ENCODE measurements around the gene LRRC75B. TPM values are rescaled to one million over a fixed set of nuclear protein-coding genes. Genes with fewer than 3 reads are reported as not detected.
"Not testable (repeated sequence)": the region's sequence is repeated elsewhere in the genome, so short reads cannot be mapped to it uniquely, and the experiment has no call there.

LRRC75B gene
- total RNA-seq, 1 experiment from 2014 or later, result 20.5 TPM

GRCh38 chr22:24608327-24608726 is 15.5 kb upstream of the LRRC75B start:
- not testable (repeated sequence) for H3K27me3 ChIP-seq (ENCODE audit: control insufficient read depth, insufficient read depth, low read length); H3K36me3 ChIP-seq (replicated peaks; ENCODE audit: control insufficient read depth, insufficient read depth, low read length); H3K4me3 ChIP-seq (ENCODE audit: insufficient read depth, low read depth, low read length); DNase-seq

- not testable (repeated sequence) for H3K4me3 ChIP-seq (ENCODE audit: insufficient read depth, low read depth, low read length); DNase-seq; H3K36me3 ChIP-seq (replicated peaks; ENCODE audit: control insufficient read depth, insufficient read depth, low read length); H3K27me3 ChIP-seq (ENCODE audit: control insufficient read depth, insufficient read depth, low read length)
These were observed 14.6 kb upstream of the LRRC75B start for GRCh38 chr22:24607429-24607983.

- H3K27me3 ChIP-seq (ENCODE audit: control insufficient read depth, insufficient read depth, low read length); DNase-seq; H3K36me3 ChIP-seq (replicated peaks; ENCODE audit: control insufficient read depth, insufficient read depth, low read length); H3K4me3 ChIP-seq (ENCODE audit: insufficient read depth, low read depth, low read length): not testable (repeated sequence)
These were observed 13.5 kb upstream of the LRRC75B start for GRCh38 chr22:24606340-24606739.

DNA sequence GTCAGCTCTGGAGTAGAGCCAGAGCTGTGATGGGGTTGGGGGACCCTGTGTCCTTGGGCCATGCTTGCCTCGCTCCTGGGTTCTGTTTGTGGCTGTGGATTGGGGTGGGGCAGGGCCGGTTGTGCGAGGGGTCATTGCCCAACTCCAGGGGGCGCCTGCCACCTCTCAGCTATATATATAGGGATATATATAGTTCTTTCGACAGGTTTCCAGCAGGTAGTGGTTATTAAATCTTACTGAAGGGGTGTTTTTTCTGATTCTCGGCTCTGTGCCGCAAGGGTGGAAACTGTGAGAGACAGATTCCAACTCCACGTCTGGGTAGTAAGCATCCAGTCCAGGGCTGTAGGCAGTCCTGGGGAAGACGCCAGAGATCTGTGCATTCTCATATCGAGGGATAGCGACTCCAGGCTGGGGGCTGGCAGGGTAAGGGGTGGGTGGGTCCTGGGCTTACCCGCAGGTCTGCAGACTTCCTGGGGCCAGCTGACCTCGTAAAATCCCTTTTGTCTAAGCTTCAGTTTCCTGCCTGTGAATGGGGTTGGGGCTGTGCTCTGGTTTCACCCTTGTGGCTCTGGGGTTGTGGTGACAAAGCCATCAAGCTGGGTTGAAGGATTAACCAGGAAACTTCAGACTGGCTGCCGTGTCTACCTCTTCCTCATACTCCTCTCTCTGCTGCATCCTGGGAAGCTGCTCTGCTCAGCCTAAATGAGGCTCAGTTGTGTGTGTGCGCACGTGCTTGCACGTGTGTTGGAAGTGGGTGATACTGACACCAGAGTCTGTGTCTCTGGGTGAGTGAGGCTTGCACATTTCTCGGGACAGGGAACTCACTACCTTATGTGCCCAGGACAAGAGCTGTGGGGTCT is 11.1 kb upstream of the LRRC75B start:
- not testable (repeated sequence) for H3K36me3 ChIP-seq (replicated peaks; ENCODE audit: control insufficient read depth, insufficient read depth, low read length); H3K27me3 ChIP-seq (ENCODE audit: control insufficient read depth, insufficient read depth, low read length); H3K4me3 ChIP-seq (ENCODE audit: insufficient read depth, low read depth, low read length)
- DNase-seq, result peak; percentile 42

DNA sequence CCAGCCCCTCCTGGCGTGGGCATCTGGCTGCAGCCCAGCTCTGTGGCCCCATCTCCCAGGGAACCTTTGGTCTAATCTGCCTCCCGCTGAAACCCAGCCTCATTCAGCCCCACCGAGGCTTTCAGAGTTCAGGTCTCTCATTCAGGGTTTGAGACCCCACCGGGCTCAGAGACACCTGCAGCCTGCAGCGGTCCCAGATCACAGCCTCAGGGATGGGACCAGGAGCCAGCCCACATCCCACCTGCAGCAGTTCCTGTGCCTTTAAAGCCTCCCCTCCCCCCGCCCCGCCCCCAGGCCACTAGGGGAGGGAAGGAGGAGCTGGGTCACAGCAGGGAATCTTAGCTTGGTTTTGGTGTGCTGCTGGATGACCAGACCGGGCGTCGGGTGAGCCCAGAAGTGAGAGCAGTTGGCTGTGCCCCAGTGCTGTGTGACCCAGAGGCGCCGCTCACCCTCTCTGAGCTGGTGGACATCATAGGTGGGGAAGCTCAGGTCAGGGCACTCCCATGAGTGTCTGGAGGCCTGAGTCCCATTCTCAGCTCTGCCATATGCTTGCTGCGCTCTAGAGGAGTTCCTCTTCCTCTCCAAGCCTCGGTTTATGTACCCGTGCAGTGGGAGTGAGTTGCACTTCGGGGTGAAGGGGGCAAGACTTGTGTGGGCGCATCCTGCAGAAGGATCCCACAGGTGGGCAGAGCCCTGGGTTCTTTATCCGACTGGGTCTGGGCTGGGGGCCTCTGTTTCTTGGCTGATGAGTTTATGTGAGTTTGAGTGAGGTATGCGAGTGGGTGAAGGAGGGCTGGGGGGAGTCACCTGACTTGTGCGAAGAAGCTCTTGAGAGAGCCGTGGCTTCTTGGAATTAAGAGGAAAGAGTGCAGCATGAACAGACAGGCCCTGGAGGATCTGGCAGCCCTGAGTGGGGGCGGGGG is 10.2 kb upstream of the LRRC75B start, which contains the start of gene GGT1:
Gene GGT1, plus strand, starts transcription at position 347 of the 923 bp plus-strand sequence. CDS start 7,889 bp downstream, outside the sequence.
- H3K27me3 ChIP-seq (ENCODE audit: control insufficient read depth, insufficient read depth, low read length); H3K36me3 ChIP-seq (replicated peaks; ENCODE audit: control insufficient read depth, insufficient read depth, low read length): not testable (repeated sequence)
- H3K4me3 ChIP-seq (ENCODE audit: insufficient read depth, low read depth, low read length), result peak within 1 kb of the TSS; percentile 28; the same call in 1 of the 2 replicates
- peak; percentile 53 for DNase-seq

DNA sequence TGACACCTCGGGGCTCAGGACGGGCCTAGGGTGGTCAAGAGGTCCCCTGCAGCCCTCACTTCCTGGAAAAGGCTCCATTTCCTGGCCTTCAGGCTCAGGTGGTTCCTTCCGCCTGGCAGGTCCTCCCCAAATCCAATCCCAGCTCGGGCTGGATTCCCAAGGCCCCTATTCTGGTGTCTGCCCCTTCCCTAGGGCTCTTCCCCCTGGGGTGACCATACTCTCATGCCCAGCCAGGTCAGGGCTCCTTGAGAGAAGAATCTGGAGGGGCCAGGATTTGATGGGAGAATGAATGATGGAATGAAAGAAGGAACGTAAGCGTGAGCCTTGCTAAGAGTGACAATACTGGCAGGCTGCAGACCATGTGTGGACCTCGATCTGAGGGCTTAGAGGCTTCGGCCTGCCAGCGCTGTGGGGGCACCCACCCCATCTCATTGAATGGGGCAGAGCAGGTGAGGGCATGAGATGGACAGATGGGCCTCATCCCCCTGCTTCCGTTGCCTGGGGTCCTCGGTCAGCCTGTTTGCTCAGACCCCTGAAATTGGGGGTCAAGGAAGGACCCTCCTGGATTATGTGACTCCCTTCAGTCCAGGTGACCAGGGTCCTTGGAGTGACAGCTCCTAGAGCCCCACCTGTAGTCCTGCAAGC is 9.4 kb upstream of the LRRC75B start:
- H3K4me3 ChIP-seq (ENCODE audit: insufficient read depth, low read depth, low read length), result not testable (repeated sequence)

GRCh38 chr22:24601217-24602104 is 8.6 kb upstream of the LRRC75B start:
- H3K27me3 ChIP-seq (ENCODE audit: control insufficient read depth, insufficient read depth, low read length), result no peaks in the 10 kb centered on the region
- DNase-seq, result peak; percentile 23
- no peak overlapping the region for H3K4me3 ChIP-seq (ENCODE audit: insufficient read depth, low read depth, low read length)
- H3K36me3 ChIP-seq (replicated peaks; ENCODE audit: control insufficient read depth, insufficient read depth, low read length), result no peaks in the 10 kb centered on the region

More for the DNA sequence above, 9.4 kb upstream of the LRRC75B start:
- not testable (repeated sequence) for H3K27me3 ChIP-seq (ENCODE audit: control insufficient read depth, insufficient read depth, low read length); DNase-seq; H3K36me3 ChIP-seq (replicated peaks; ENCODE audit: control insufficient read depth, insufficient read depth, low read length)

DNA sequence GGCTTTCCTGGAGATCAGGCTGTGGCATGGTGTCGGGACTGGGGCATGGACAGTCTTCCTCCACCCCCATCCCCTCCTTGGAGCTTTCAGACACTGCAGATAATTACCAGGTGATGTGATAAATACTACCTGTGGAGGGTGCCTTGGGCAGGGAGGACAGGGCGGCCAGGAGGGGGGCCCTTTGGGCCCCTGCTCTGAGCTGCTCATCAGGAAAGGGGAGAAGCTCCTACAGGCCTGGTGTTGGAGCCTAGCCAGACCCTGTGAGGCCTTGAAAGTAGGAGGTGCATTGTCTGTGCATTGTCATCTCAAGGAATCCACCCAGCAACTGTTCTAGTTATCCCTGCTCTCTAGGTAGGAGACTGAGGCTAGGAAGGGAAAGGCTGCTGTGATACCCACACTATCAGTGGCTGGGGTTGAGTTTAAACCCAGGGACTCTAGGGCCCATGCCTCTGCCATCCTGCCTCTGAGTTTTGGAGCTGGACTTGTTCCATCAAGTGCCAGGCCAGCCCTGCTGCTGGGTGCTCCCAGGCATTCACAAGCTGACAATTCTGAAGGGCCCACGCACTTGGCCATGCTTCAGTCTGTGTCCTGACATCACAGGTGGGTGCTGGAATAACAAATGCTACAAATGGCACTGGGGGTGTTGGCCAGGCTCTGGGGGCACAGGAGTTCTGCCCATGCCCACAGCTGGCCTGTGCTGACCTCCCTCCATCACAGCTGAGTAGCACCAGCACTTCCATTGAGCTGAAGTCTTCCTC is 7.3 kb upstream of the LRRC75B start:
- H3K4me3 ChIP-seq (ENCODE audit: insufficient read depth, low read depth, low read length); H3K27me3 ChIP-seq (ENCODE audit: control insufficient read depth, insufficient read depth, low read length); H3K36me3 ChIP-seq (replicated peaks; ENCODE audit: control insufficient read depth, insufficient read depth, low read length); DNase-seq: not testable (repeated sequence)

- no peaks in the 10 kb centered on the region for H3K27me3 ChIP-seq (ENCODE audit: control insufficient read depth, insufficient read depth, low read length)
- peak; percentile 42 for DNase-seq
- H3K4me3 ChIP-seq (ENCODE audit: insufficient read depth, low read depth, low read length), result no peak overlapping the region
- no peaks in the 10 kb centered on the region for H3K36me3 ChIP-seq (replicated peaks; ENCODE audit: control insufficient read depth, insufficient read depth, low read length)
These were observed 6.6 kb upstream of the LRRC75B start for GRCh38 chr22:24599514-24599913.

DNA sequence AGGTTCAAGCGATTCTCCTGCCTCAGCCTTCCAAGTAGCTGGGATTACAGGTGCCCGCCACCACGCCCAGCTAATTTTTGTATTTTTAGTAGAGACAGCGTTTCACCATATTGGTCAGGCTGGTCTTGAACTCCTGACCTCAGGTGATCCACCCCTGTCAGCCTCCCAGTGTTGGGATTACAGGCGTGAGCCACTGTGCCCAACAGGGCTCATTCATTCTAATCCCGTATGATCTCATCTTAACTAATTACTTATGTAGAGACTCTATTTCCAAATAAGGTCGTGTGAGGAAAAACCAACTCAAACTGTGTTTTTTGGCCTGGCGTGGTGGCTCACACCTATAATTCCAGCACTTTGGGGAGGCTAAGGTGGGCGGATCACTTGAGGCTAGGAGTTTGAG is 4.2 kb upstream of the LRRC75B start:
- not testable (repeated sequence) for H3K36me3 ChIP-seq (replicated peaks; ENCODE audit: control insufficient read depth, insufficient read depth, low read length); H3K27me3 ChIP-seq (ENCODE audit: control insufficient read depth, insufficient read depth, low read length); H3K4me3 ChIP-seq (ENCODE audit: insufficient read depth, low read depth, low read length); DNase-seq

DNA sequence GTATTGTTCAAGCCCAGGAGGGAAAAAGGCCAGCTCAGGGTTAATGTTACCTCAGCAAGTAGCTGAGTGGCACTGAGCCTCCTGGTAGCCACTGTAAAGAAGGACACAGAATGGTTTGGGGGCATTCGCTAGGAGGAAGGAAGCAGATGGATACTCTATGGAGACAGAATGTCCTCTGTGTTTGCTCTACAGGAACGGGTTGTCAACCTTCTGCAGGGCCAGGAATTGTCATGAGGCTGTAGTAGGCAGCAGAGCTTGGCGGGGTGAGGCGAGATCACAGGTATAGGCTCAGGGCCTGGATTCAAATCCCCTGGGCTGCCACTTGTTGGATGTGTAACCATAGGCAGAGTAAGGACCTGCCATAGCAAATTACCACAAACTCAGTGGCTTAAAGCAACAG is 3.0 kb upstream of the LRRC75B start:
- Histone ChIP-seq H3K36me3 (replicated peaks; ENCODE audit: control insufficient read depth, insufficient read depth, low read length) (no peaks in the 10 kb centered on the region), H3K4me3 (ENCODE audit: insufficient read depth, low read depth, low read length) (no peak overlapping the region), H3K27me3 (ENCODE audit: control insufficient read depth, insufficient read depth, low read length) (no peaks in the 10 kb centered on the region)
- DNase-seq, result no peak

DNA sequence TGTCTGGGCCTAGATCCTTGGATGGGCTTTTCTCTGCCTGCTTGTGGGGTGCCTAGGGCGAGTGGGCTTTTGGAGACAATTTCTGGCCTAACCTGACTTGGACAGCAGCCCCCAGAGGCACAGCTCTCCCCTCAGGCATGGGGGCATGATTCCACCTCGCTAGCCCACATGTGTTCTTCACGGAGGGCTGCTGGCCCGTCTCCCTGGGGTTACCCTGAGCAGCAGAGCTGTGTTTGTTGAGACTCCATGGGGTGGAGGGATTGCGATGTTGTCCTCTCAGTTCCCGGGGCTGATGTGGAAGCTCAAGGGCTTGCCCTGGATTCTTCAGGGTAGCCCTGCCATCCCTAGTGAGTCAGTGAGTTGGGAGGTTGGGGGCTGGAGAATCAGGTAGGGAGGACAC is 2.4 kb upstream of the LRRC75B start:
- no peaks in the 10 kb centered on the region for H3K36me3 ChIP-seq (replicated peaks; ENCODE audit: control insufficient read depth, insufficient read depth, low read length)

DNA sequence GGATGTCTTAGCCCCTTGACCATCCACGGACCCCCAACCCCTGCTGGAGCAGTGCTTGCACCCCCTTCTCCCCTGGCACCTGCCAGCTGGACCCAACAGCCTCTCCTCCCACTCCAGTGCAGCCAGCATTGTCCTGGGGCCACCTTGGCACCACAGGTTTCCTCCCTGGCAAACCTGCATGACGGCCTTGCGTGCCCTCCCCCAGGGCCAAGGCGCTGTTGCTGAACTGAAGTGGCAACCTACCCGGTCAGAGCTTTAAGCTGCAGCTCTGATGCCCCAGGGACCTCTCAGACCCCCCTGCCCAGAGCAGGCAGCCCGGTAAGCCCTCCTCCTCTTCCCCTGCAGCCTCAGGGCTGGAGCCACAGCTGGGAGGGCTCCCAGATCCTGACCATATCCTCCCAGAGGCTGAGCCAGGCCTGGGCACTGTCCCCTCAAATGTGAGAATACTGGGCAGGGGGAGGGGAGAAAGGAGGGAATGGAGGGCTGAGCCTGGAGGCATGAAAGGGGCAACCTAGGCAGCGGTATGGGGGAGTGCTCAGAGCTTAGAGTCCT is 1.8 kb upstream of the LRRC75B start:
- Histone ChIP-seq H3K27me3 (ENCODE audit: control insufficient read depth, insufficient read depth, low read length) (no peaks in the 10 kb centered on the region), H3K36me3 (replicated peaks; ENCODE audit: control insufficient read depth, insufficient read depth, low read length) (no peaks in the 10 kb centered on the region), H3K4me3 (ENCODE audit: insufficient read depth, low read depth, low read length) (no peak overlapping the region)
- DNase-seq, result peak; percentile 37

More for the DNA sequence above, 2.4 kb upstream of the LRRC75B start:
- Histone ChIP-seq H3K27me3 (ENCODE audit: control insufficient read depth, insufficient read depth, low read length) (no peaks in the 10 kb centered on the region), H3K4me3 (ENCODE audit: insufficient read depth, low read depth, low read length) (no peak overlapping the region)
- DNase-seq, result no peak
